OCI-LY3 (cell line): ENCODE results near the gene COTL1.

Experiments used
- H2AFZ ChIP-seq: fragments of 200-600, 300-600 bp; shearing (Covaris generic); 2 replicates; pipeline ENCODE4 v1.6.0; 2014; ENCODE audit warnings: antibody characterized with exemption, low read depth, low read length
- H3K27ac ChIP-seq: fragments of 200-600, 300-600 bp; sonication (generic); 2 replicates; pipeline ENCODE4 v1.5.1; 2014; ENCODE audit warnings: mild to moderate bottlenecking, low read length, moderate library complexity, mixed read lengths
- H3K27me3 ChIP-seq: fragments of 200-600, 300-600 bp; sonication (generic); 2 replicates; pipeline ENCODE4 v1.6.1; 2014; ENCODE audit warnings: low read depth, low read length, mixed read lengths
- H3K36me3 ChIP-seq: fragments of 200-600, 300-600 bp; sonication (generic); replicated peaks from 2 replicates; pipeline ENCODE3; 2014; ENCODE audit warnings: low read depth, low read length, mixed read lengths
- H3K4me1 ChIP-seq: fragments of 300-600, 200-600 bp; sonication (generic); 2 replicates; pipeline ENCODE4 v1.6.1; 2014; ENCODE audit warnings: low read length, mixed read lengths
- H3K4me2 ChIP-seq: fragments of 200-600, 300-600 bp; sonication (generic); 2 replicates; pipeline ENCODE4 v1.6.1; 2014; ENCODE audit warnings: low read length, mixed read lengths
- H3K4me3 ChIP-seq: fragments of 300-600, 200-600 bp; sonication (generic); 2 replicates; pipeline ENCODE4 v1.5.1; 2014; ENCODE audit warnings: antibody characterized with exemption, mild to moderate bottlenecking, low read length, moderate library complexity
- H3K79me2 ChIP-seq: fragments of 300-600, 200-600 bp; shearing (Covaris generic); 2 replicates; pipeline ENCODE4 v1.6.1; 2014; ENCODE audit warnings: mild to moderate bottlenecking, low read length, mixed read lengths
- H3K9ac ChIP-seq: fragments of 300-600, 200-600 bp; shearing (Covaris generic); 2 replicates; pipeline ENCODE4 v1.6.0; 2014; ENCODE audit warnings: mild to moderate bottlenecking, low read length, moderate library complexity
- H3K9me3 ChIP-seq: fragments of 200-600, 300-600 bp; shearing (Covaris generic); 2 replicates; pipeline ENCODE4 v1.6.1; 2014; ENCODE audit warnings: low read length, mixed read lengths; ENCODE audit not compliant: insufficient read depth
- H4K20me1 ChIP-seq: fragments of 200-600, 300-600 bp; sonication (generic); 2 replicates; pipeline ENCODE4 v1.6.1; 2016; ENCODE audit warnings: low read length, mixed read lengths; ENCODE audit not compliant: insufficient read depth
- CTCF ChIP-seq: fragments of 200-600, 300-600 bp; sonication (generic); IDR thresholded peaks from 2 replicates; pipeline ENCODE4 v1.5.1; 2014; ENCODE audit warnings: antibody characterized with exemption, low read length, low read depth
- EZH2phosphoT487 ChIP-seq: fragments of 200-600 bp; shearing (Covaris generic); IDR thresholded peaks from 2 replicates; pipeline ENCODE4 v1.6.1; 2018; ENCODE audit warnings: antibody characterized with exemption, mixed run types, low read depth

The COTL1 gene

GRCh38 chr16:84641643-84642358 lies 23.9 kb upstream of the COTL1 start:
- Histone ChIP-seq H3K9me3 (no peaks in the 10 kb centered on the region), H3K27ac (no peak overlapping the region), H3K4me2 (peak overlapping the region; percentile 74), H3K4me1 (peaks cover 23% of the 10 kb centered on the region), H4K20me1 (no peaks in the 10 kb centered on the region), H2AFZ (no peak overlapping the region), H3K79me2 (no peaks in the 10 kb centered on the region), H3K9ac (no peak overlapping the region), H3K36me3 (no peaks in the 10 kb centered on the region), H3K27me3 (peaks cover 29% of the 10 kb centered on the region), H3K4me3 (peak overlapping the region; percentile 45; the same call in 1 of the 2 replicates)
- TF ChIP-seq EZH2phosphoT487 (no peak), CTCF (no peak)

- H3K9me3 ChIP-seq = no peaks in the 10 kb centered on the region
- no peak for TF ChIP-seq CTCF
- no peak for TF ChIP-seq EZH2phosphoT487
- H3K27ac ChIP-seq = no peak overlapping the region
- H3K4me2 ChIP-seq = no peak overlapping the region
- H4K20me1 ChIP-seq = no peaks in the 10 kb centered on the region
- no peak overlapping the region for H3K9ac ChIP-seq
- no peaks in the 10 kb centered on the region for H3K36me3 ChIP-seq
- no peak overlapping the region for H2AFZ ChIP-seq
- H3K4me1 ChIP-seq = peaks cover 23% of the 10 kb centered on the region
- H3K27me3 ChIP-seq = peaks cover 20% of the 10 kb centered on the region; the same call in 1 of the 2 replicates
- H3K79me2 ChIP-seq = no peaks in the 10 kb centered on the region
- H3K4me3 ChIP-seq = no peak overlapping the region
Measured at GRCh38 chr16:84640145-84640544, 22.3 kb upstream of the COTL1 start.

- H3K36me3 ChIP-seq = no peaks in the 10 kb centered on the region
- no peak overlapping the region for H2AFZ ChIP-seq
- H3K9ac ChIP-seq = no peak overlapping the region
- peaks cover 14% of the 10 kb centered on the region; the same call in 1 of the 2 replicates for H3K27me3 ChIP-seq
- peaks cover 23% of the 10 kb centered on the region for H3K4me1 ChIP-seq
- no peak for TF ChIP-seq CTCF
- TF ChIP-seq EZH2phosphoT487 = no peak
- no peak overlapping the region for H3K4me2 ChIP-seq
- H3K79me2 ChIP-seq = no peaks in the 10 kb centered on the region
- no peak overlapping the region for H3K4me3 ChIP-seq
- H3K9me3 ChIP-seq = no peaks in the 10 kb centered on the region
- H3K27ac ChIP-seq = no peak overlapping the region
- H4K20me1 ChIP-seq = no peaks in the 10 kb centered on the region
Measured at GRCh38 chr16:84638231-84638806, 20.4 kb upstream of the COTL1 start.

- no peaks in the 10 kb centered on the region for H3K36me3 ChIP-seq
- no peak overlapping the region for H2AFZ ChIP-seq
- no peak overlapping the region for H3K9ac ChIP-seq
- H3K4me2 ChIP-seq = no peak overlapping the region; the same call in 1 of the 2 replicates
- no peaks in the 10 kb centered on the region for H3K79me2 ChIP-seq
- H3K9me3 ChIP-seq = no peaks in the 10 kb centered on the region
- peaks cover 23% of the 10 kb centered on the region for H3K4me1 ChIP-seq
- H3K27ac ChIP-seq = no peak overlapping the region
- TF ChIP-seq EZH2phosphoT487 (no peak), CTCF (no peak)
- peaks cover 11% of the 10 kb centered on the region; the same call in 1 of the 2 replicates for H3K27me3 ChIP-seq
- H4K20me1 ChIP-seq = no peaks in the 10 kb centered on the region
- no peak overlapping the region for H3K4me3 ChIP-seq
Measured at GRCh38 chr16:84637709-84638108, 19.8 kb upstream of the COTL1 start.
